HG03575 (cell line): ENCODE results near the gene NAA50.
A peak's percentile ranks its signal among the peaks of the same experiment; 100 is the strongest.

Experiments
- ATAC-seq: cut with Tn5 transposase; IDR thresholded peaks from one replicate; pipeline ENCODE4 v1.9.1; 2021; ENCODE audit not compliant: unreplicated experiment, insufficient number of reproducible peaks, low FRiP score; ENCODE audit errors: extremely low read depth

NAA50 gene

DNA sequence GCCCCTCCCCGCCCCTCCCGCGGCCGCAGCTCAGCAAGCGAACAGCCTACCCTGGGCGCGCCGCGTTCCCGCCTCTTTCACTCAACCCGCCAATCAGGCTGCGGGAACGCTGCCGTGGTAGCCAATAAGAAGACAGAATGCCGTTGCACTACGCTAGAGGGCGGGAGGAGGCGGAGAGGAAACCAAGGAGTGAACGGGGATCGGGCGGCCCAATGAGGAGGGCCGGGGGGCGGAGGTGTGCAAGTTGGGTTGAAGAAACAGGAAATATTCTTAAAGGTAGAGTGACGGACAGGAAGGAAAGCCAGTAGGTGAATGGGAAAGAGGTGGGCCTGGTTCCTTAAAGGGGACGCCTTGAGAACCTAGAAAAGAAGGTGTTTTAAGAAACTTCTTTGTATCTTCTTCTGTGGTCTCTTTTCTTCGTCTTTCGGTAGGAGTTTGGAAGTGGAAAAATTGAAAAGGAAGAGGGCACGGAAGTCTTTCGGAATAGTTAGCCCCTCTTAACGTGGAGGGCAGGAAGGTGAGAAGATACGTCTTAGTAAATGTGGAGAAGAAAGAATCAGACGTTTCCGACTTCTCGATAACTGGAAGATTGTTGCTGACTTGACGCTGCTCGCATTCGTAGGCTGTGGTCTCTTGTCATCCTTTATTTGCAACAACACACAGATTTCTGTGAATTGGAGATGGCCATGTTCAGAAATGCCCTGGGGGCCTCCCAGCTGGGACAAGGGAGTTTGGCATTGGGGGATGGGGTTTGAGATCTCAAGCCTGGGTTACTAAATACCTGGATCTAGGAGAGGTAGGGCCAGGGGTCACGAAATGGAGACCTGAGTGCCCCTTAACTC, 49.2 kb downstream of the NAA50 start:
- ATAC-seq: peak; percentile 85

GRCh38 chr3:113695786-113696645, 50.0 kb downstream of the NAA50 start, which contains the start of gene USF3:
Gene USF3, minus strand, starts transcription at chr3:113696642. Its CDS starts 21,764 bp downstream, at chr3:113674878.
- ATAC-seq: no peak

- ATAC-seq: no peak
Observed at GRCh38 chr3:113695431-113695785, 50.6 kb downstream of the NAA50 start.

GRCh38 chr3:113690482-113690881, 55.6 kb downstream of the NAA50 start:
- no peak for ATAC-seq

DNA sequence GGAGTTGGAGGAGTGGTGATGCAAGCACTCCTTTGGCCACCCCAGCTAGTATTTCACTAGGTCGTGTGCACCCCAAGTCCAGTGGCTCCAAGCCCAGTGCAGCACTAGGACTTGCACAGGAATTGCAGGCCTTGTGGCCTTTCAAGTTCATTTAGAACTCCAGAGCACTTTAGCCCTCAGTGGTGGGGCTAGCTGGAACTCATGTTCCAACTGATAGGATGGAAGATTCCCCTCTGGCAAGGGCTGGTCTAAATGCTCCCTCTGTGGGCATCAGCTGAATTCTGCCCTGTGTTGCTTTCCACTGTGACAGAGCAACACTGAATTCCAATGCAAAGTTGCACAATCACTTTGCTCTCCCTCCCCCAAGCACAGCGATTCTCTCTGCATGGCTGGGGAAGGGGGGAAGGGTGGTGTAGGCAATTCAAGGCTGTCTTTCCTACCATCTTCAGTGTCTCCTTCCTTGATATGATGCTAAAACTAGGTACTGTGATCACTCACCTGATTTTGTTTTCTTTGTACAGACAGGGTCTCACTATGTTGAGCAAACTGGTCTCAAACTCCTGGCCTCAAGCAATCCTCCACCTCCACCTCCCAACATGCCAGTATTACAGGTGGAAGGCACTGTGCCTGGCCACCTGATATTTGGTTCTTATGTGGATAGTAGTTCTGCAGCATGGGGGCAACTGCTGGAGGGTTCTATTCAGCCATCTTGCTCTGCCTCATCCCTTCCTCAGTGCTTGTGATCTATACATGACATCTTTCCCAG, 59.9 kb downstream of the NAA50 start:
- no peak for ATAC-seq

GRCh38 chr3:113685124-113685523, 60.9 kb downstream of the NAA50 start:
- ATAC-seq: no peak

GRCh38 chr3:113684271-113684819, 61.7 kb downstream of the NAA50 start:
- no peak for ATAC-seq

GRCh38 chr3:113678773-113679172, 67.3 kb downstream of the NAA50 start:
- no peak for ATAC-seq

DNA sequence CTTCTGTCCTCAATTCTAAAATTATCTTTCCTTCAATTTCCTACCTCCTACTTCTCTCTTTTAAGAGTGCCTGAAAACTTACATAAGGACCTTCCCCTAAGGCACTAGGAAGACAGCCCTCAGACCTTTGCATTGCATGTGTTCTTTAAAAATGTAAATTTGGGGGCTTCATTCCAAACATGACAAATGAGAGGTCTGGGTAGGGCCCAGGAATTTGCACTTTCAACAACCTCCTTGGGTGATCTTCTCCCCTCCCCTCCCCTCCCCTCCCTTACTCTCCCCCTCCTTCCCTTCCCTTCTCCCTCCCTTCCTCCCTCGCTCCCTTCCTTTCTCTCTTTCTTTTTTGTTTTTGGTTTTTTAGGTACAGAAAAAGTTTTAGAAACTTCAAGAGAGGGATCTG, 68.3 kb downstream of the NAA50 start:
- ATAC-seq: no peak

- ATAC-seq: no peak
Observed at GRCh38 chr3:113676261-113676660, 69.8 kb downstream of the NAA50 start.

DNA sequence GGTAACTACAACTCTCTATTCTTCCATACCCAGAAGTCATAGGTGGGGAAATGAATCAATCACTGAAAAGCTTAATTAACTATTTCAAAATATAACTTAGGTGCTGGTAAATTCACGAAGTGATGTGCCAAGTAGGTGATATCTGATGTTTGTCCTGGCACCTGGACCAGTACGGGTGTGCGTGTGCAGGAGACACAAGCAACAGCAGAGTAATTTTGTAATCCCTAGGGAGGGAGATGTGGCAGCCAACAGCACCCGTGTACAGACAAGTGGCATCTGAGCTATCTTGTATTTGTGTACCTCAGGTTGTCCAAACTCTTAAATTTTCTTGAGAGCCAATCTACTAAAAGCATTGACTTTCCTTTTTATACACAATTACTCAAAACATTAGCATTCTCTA, 72.5 kb downstream of the NAA50 start:
- ATAC-seq: no peak

DNA sequence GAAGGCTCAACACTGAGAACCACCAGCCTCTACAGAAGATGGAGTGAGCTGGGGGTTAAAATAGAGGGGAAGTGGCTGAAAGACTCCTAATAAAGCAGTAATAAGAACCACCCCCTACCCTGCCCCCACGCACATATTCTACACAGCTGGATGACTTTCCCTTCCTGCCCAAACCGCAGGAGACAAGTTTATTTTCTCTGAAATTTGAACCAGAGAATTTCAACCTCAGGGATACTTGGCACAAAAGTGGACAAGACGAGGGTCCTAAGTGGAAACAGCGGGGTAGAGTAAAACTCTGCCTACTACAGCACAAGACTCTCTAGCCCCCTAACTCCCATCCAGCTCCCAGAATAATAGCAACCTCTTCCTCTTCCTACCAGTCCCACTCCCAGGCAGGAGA, 78.0 kb downstream of the NAA50 start:
- ATAC-seq: no peak
